OCI-LY3 (cell line): ENCODE measurements around the gene ABCA4.

Experiments
- H2AFZ ChIP-seq: fragments of 200-600, 300-600 bp; shearing (Covaris generic); 2 replicates; pipeline ENCODE4 v1.6.0; 2014; ENCODE audit warnings: antibody characterized with exemption, low read depth, low read length
- H3K27ac ChIP-seq: fragments of 200-600, 300-600 bp; sonication (generic); 2 replicates; pipeline ENCODE4 v1.5.1; 2014; ENCODE audit warnings: mild to moderate bottlenecking, low read length, moderate library complexity, mixed read lengths
- H3K27me3 ChIP-seq: fragments of 200-600, 300-600 bp; sonication (generic); 2 replicates; pipeline ENCODE4 v1.6.1; 2014; ENCODE audit warnings: low read depth, low read length, mixed read lengths
- H3K36me3 ChIP-seq: fragments of 200-600, 300-600 bp; sonication (generic); replicated peaks from 2 replicates; pipeline ENCODE3; 2014; ENCODE audit warnings: low read depth, low read length, mixed read lengths
- H3K4me1 ChIP-seq: fragments of 300-600, 200-600 bp; sonication (generic); 2 replicates; pipeline ENCODE4 v1.6.1; 2014; ENCODE audit warnings: low read length, mixed read lengths
- H3K4me2 ChIP-seq: fragments of 200-600, 300-600 bp; sonication (generic); 2 replicates; pipeline ENCODE4 v1.6.1; 2014; ENCODE audit warnings: low read length, mixed read lengths
- H3K4me3 ChIP-seq: fragments of 300-600, 200-600 bp; sonication (generic); 2 replicates; pipeline ENCODE4 v1.5.1; 2014; ENCODE audit warnings: antibody characterized with exemption, mild to moderate bottlenecking, low read length, moderate library complexity
- H3K79me2 ChIP-seq: fragments of 300-600, 200-600 bp; shearing (Covaris generic); 2 replicates; pipeline ENCODE4 v1.6.1; 2014; ENCODE audit warnings: mild to moderate bottlenecking, low read length, mixed read lengths
- H3K9ac ChIP-seq: fragments of 300-600, 200-600 bp; shearing (Covaris generic); 2 replicates; pipeline ENCODE4 v1.6.0; 2014; ENCODE audit warnings: mild to moderate bottlenecking, low read length, moderate library complexity
- H3K9me3 ChIP-seq: fragments of 200-600, 300-600 bp; shearing (Covaris generic); 2 replicates; pipeline ENCODE4 v1.6.1; 2014; ENCODE audit warnings: low read length, mixed read lengths; ENCODE audit not compliant: insufficient read depth
- H4K20me1 ChIP-seq: fragments of 200-600, 300-600 bp; sonication (generic); 2 replicates; pipeline ENCODE4 v1.6.1; 2016; ENCODE audit warnings: low read length, mixed read lengths; ENCODE audit not compliant: insufficient read depth
- CTCF ChIP-seq: fragments of 200-600, 300-600 bp; sonication (generic); IDR thresholded peaks from 2 replicates; pipeline ENCODE4 v1.5.1; 2014; ENCODE audit warnings: antibody characterized with exemption, low read length, low read depth
- EZH2phosphoT487 ChIP-seq: fragments of 200-600 bp; shearing (Covaris generic); IDR thresholded peaks from 2 replicates; pipeline ENCODE4 v1.6.1; 2018; ENCODE audit warnings: antibody characterized with exemption, mixed run types, low read depth

Gene ABCA4

GRCh38 chr1:93969371-93969770 lies 151.6 kb downstream of the ABCA4 start:
- no peak overlapping the region for H2AFZ ChIP-seq
- no peaks in the 10 kb centered on the region for H3K36me3 ChIP-seq
- H3K4me2 ChIP-seq, result no peak overlapping the region
- H3K9me3 ChIP-seq, result no peaks in the 10 kb centered on the region
- H3K4me1 ChIP-seq, result no peaks in the 10 kb centered on the region
- no peak overlapping the region for H3K27ac ChIP-seq
- H3K79me2 ChIP-seq, result no peaks in the 10 kb centered on the region
- H4K20me1 ChIP-seq, result no peaks in the 10 kb centered on the region
- H3K9ac ChIP-seq, result no peak overlapping the region
- no peak for TF ChIP-seq EZH2phosphoT487
- TF ChIP-seq CTCF, result no peak
- peaks cover 4% of the 10 kb centered on the region; the same call in 1 of the 2 replicates for H3K27me3 ChIP-seq
- no peak overlapping the region for H3K4me3 ChIP-seq

GRCh38 chr1:93967306-93967705 lies 153.6 kb downstream of the ABCA4 start:
- Histone ChIP-seq H3K27ac (no peak overlapping the region), H2AFZ (no peak overlapping the region), H3K27me3 (peaks cover 4% of the 10 kb centered on the region; the same call in 1 of the 2 replicates), H3K79me2 (no peaks in the 10 kb centered on the region), H3K4me1 (no peaks in the 10 kb centered on the region), H3K9me3 (no peaks in the 10 kb centered on the region), H3K4me3 (no peak overlapping the region), H4K20me1 (no peaks in the 10 kb centered on the region), H3K36me3 (no peaks in the 10 kb centered on the region), H3K4me2 (no peak overlapping the region), H3K9ac (no peak overlapping the region)
- TF ChIP-seq EZH2phosphoT487 (no peak), CTCF (no peak)

- no peak overlapping the region for H3K27ac ChIP-seq
- H3K79me2 ChIP-seq, result no peaks in the 10 kb centered on the region
- no peak overlapping the region for H2AFZ ChIP-seq
- peaks cover 1% of the 10 kb centered on the region; the same call in 1 of the 2 replicates for H3K27me3 ChIP-seq
- no peaks in the 10 kb centered on the region for H3K36me3 ChIP-seq
- H3K4me1 ChIP-seq, result no peaks in the 10 kb centered on the region
- H3K4me2 ChIP-seq, result no peak overlapping the region
- no peaks in the 10 kb centered on the region for H3K9me3 ChIP-seq
- no peak overlapping the region for H3K4me3 ChIP-seq
- no peaks in the 10 kb centered on the region for H4K20me1 ChIP-seq
- H3K9ac ChIP-seq, result no peak overlapping the region
- TF ChIP-seq EZH2phosphoT487 (no peak), CTCF (no peak)
Observed at GRCh38 chr1:93965888-93966287, 155.1 kb downstream of the ABCA4 start.

- Histone ChIP-seq H4K20me1 (no peaks in the 10 kb centered on the region), H3K9ac (no peak overlapping the region), H3K27ac (no peak overlapping the region), H3K9me3 (no peaks in the 10 kb centered on the region), H3K4me2 (no peak overlapping the region), H3K36me3 (no peaks in the 10 kb centered on the region), H3K4me3 (no peak overlapping the region), H3K79me2 (no peaks in the 10 kb centered on the region), H2AFZ (no peak overlapping the region), H3K4me1 (no peaks in the 10 kb centered on the region), H3K27me3 (no peaks in the 10 kb centered on the region)
- TF ChIP-seq EZH2phosphoT487 (no peak), CTCF (no peak)
Observed at GRCh38 chr1:93965256-93965655, 155.7 kb downstream of the ABCA4 start.
